GM12878 (cell line): ENCODE measurements around the gene CLBA1. TPM values are rescaled to one million over a fixed set of nuclear protein-coding genes. Genes with fewer than 3 reads are reported as not detected.

Experiments
- ATAC-seq: fragments of 200-7000 bp; cut with Tn5 transposase; 3 replicates; pipeline ENCODE4 v1.9.1; 2020; ENCODE audit warnings: mild to moderate bottlenecking, moderate library complexity
- BruUV-seq: library from RNA; stranded (reverse); fragments of 400-500 nt; replicated peaks from 2 replicates; lab custom pipeline; 2021; lab: Mats Ljungman, UMichigan
- CTCF ChIA-PET: fragments of 300-600 bp; sonication (Branson Sonifier 250); formaldehyde crosslinking; extraction: SDS; loops from one replicate; lab custom pipeline; 2021; ENCODE audit warnings: inconsistent platforms; lab: Yijun Ruan, JAX
- POLR2A ChIA-PET: fragments of 350-600 bp; formaldehyde crosslinking; extraction: SDS; loops from one replicate; lab custom pipeline; 2021; ENCODE audit warnings: inconsistent platforms; lab: Charles Lee
- RAD21 ChIA-PET: fragments of 300-600 bp; sonication (Branson Sonifier 250); formaldehyde crosslinking; loops from one replicate; lab custom pipeline; 2023; ENCODE audit warnings: antibody characterized with exemption; ENCODE audit not compliant: unreplicated experiment; lab: Charles Lee
- SMC1A ChIA-PET: fragments of 300-600 bp; sonication (Branson Sonifier 250); formaldehyde crosslinking; loops from one replicate; lab custom pipeline; 2023; ENCODE audit not compliant: unreplicated experiment, uncharacterized antibody; lab: Charles Lee
- DNase-seq: peaks from one replicate; pipeline ENCODE4 v3.0.0-alpha.2; 2011; ENCODE audit warnings: low read depth, low spot score
- FAIRE-seq: peaks from 3 replicates; lab custom pipeline; 2011; peaks lifted over from hg19 to GRCh38; lab: Jason Lieb, UNC
- H2AFZ ChIP-seq: 2 replicates; pipeline ENCODE4 v1.6.0; 2011; ENCODE audit warnings: low read depth, low read length, control low read depth; ENCODE audit not compliant: control insufficient read depth
- H3K27ac ChIP-seq: 2 replicates; pipeline ENCODE4 v1.5.1; 2011; ENCODE audit warnings: control low read depth; ENCODE audit not compliant: control insufficient read depth, insufficient read depth
- H3K27me3 ChIP-seq, 2 experiments: replicated peaks in 1 of 2; 2 replicates each; pipeline versions ENCODE4 v1.6.0 to v1.6.1; 2011; ENCODE audit warnings: low read length in 1 of 2; ENCODE audit not compliant: control insufficient read depth in 2 of 2, insufficient read depth in 2 of 2
- H3K36me3 ChIP-seq, 2 experiments: 2 replicates each; pipeline ENCODE4 v1.5.1; 2011; ENCODE audit warnings: low read length in 1 of 2; ENCODE audit not compliant: control insufficient read depth in 2 of 2, insufficient read depth in 2 of 2
- H3K4me1 ChIP-seq: 2 replicates; pipeline ENCODE4 v1.6.1; 2011; ENCODE audit warnings: mild to moderate bottlenecking, low read length, moderate library complexity, mixed read lengths; ENCODE audit not compliant: control insufficient read depth, insufficient read depth
- H3K4me2 ChIP-seq: 2 replicates; pipeline ENCODE4 v1.6.0; 2011; ENCODE audit warnings: control low read depth; ENCODE audit not compliant: control insufficient read depth, insufficient read depth
- H3K4me3 ChIP-seq: fragments of 200-600 bp; sonication (generic); 2 replicates; pipeline ENCODE4 v1.5.1; 2016
- H3K79me2 ChIP-seq: 2 replicates; pipeline ENCODE4 v1.6.0; 2011; ENCODE audit warnings: low read length; ENCODE audit not compliant: control insufficient read depth, insufficient read depth
- H3K9ac ChIP-seq: 2 replicates; pipeline ENCODE4 v1.8.0; 2011; ENCODE audit warnings: low read length, control low read depth, mixed read lengths; ENCODE audit not compliant: control insufficient read depth, insufficient read depth
- H3K9me3 ChIP-seq: replicated peaks from 3 replicates; pipeline ENCODE4 v1.5.1; 2011; ENCODE audit warnings: mild to moderate bottlenecking, low read length; ENCODE audit not compliant: control insufficient read depth, insufficient read depth
- H4K20me1 ChIP-seq: 2 replicates; pipeline ENCODE4 v1.6.0; 2011; ENCODE audit not compliant: control insufficient read depth, insufficient read depth
- BHLHE40 ChIP-seq, 2 experiments: fragments of 450-650 bp in 1 of 2; IDR thresholded peaks; 2 replicates each; pipeline ENCODE4 v1.6.1; 2011 to 2017; ENCODE audit warnings: low read depth in 2 of 2, borderline replicate concordance in 1 of 2, improper control_type of control experiment in 1 of 2, low read length in 1 of 2, mild to moderate bottlenecking in 1 of 2
- CBFB ChIP-seq: IDR thresholded peaks from 2 replicates; pipeline ENCODE4 v1.6.1; 2016; ENCODE audit warnings: antibody characterized with exemption, low read depth
- DPF2 ChIP-seq: fragments of 450-650 bp; IDR thresholded peaks from 2 replicates; pipeline ENCODE4 v1.6.1; 2017; ENCODE audit warnings: mild to moderate bottlenecking
- EP300 ChIP-seq, 2 experiments: fragments of 150-350 bp in 1 of 2; IDR thresholded peaks; 2 replicates each; pipeline ENCODE4 v1.6.1; 2011 to 2012; ENCODE audit warnings: low read depth in 2 of 2, low read length in 2 of 2, borderline replicate concordance in 1 of 2, improper control_type of control experiment in 1 of 2, inconsistent platforms in 1 of 2; ENCODE audit not compliant: control insufficient read depth in 1 of 2
- EZH2 ChIP-seq: IDR thresholded peaks from 2 replicates; pipeline ENCODE4 v1.6.1; 2012; ENCODE audit warnings: low read depth, mild to moderate bottlenecking, control low read depth, inconsistent platforms, low read length, borderline replicate concordance; ENCODE audit not compliant: control insufficient read depth
- HCFC1 ChIP-seq: fragments of 150-350 bp; IDR thresholded peaks from 2 replicates; pipeline ENCODE4 v1.6.1; 2014; ENCODE audit warnings: low read length
- LARP7 ChIP-seq: fragments of 450-650 bp; IDR thresholded peaks from 2 replicates; pipeline ENCODE4 v1.6.1; 2017; ENCODE audit warnings: mild to moderate bottlenecking
- NFYA ChIP-seq: IDR thresholded peaks from 2 replicates; pipeline ENCODE4 v1.6.1; 2011; ENCODE audit warnings: low read depth, mild to moderate bottlenecking, low read length, improper control_type of control experiment, borderline replicate concordance
- POLR2AphosphoS2 ChIP-seq: IDR thresholded peaks from 2 replicates; pipeline ENCODE4 v1.6.1; 2011; ENCODE audit warnings: low read depth, mild to moderate bottlenecking, low read length, improper control_type of control experiment, moderate library complexity
- RCOR1 ChIP-seq: conservative IDR thresholded peaks from 2 replicates; pipeline ENCODE4 v1.6.1; 2012; ENCODE audit warnings: low read depth, low read length, improper control_type of control experiment
- STAT1 ChIP-seq: fragments of 450-650 bp; conservative IDR thresholded peaks from 2 replicates; pipeline ENCODE4 v1.6.1; 2014; ENCODE audit warnings: antibody characterized with exemption, mild to moderate bottlenecking
- SUPT20H ChIP-seq: IDR thresholded peaks from 2 replicates; pipeline ENCODE4 v1.6.1; 2011; ENCODE audit warnings: low read depth, mild to moderate bottlenecking, low read length, moderate library complexity, borderline replicate concordance; ENCODE audit not compliant: control insufficient read depth
- ZNF622 ChIP-seq: fragments of 450-650 bp; IDR thresholded peaks from 2 replicates; pipeline ENCODE4 v1.6.1; 2017; ENCODE audit warnings: mild to moderate bottlenecking, inconsistent platforms
- WGBS: methylation state at CpG from one replicate; pipeline ENCODE4 v1.1.6; 2016; ENCODE audit warnings: low lambda C conversion rate; ENCODE audit not compliant: insufficient replicate concordance, insufficient coverage; ENCODE audit errors: missing lambda C conversion rate; 5-methylcytosine and 5-hydroxymethylcytosine counted together
- in situ Hi-C: fragments of 300-500 bp; cut with MboI; formaldehyde crosslinking; loops from 9 replicates; pipeline ENCODE4 v1.14.3; 2018; ENCODE audit warnings: mixed read lengths
- intact Hi-C: fragments of 100-400 bp; cut with micrococcal nuclease; formaldehyde crosslinking; loops from one replicate; pipeline ENCODE4 v1.14.2; 2022; ENCODE audit not compliant: unreplicated experiment
- polyA plus RNA-seq, 11 experiments: library from polyadenylated mRNA; depleted of rRNA in 4 of 11; unstranded in 6 of 11; stranded (reverse) in 5 of 11; fragments of >200 nt; fragmentation: Nextera tagmentation in 4 of 11; fragmentation: Illumina TruSeq in 1 of 11; extraction: Ambion mirVana in 4 of 11; extraction: Trizol in 1 of 11; gene quantifications; 1 replicate in 1 of 11; 2 replicates in 10 of 11; pipeline versions ENCODE4 v1.2.1 to v1.2.3, GENCODE V29; 2011 to 2016; ENCODE audit warnings: inconsistent platforms in 2 of 11, missing spikeins in 2 of 11, low read depth in 1 of 11
- total RNA-seq, 4 experiments: library from RNA; depleted of rRNA in 3 of 4; stranded (reverse); fragments of >200 nt in 3 of 4; fragmentation: Illumina TruSeq in 1 of 4; extraction: Trizol in 1 of 4; gene quantifications; 2 replicates each; pipeline versions ENCODE4 v1.2.1 to v1.2.3, GENCODE V29; 2013 to 2021
- TF ChIP-seq, protein P1 (sequence below), 3 experiments: IDR thresholded peaks in 2 of 3; conservative IDR thresholded peaks in 1 of 3; 2 replicates each; pipeline ENCODE4 v1.5.1; 2011; ENCODE audit warnings: low read depth in 3 of 3, low read length in 3 of 3, mild to moderate bottlenecking in 3 of 3, control low read depth in 2 of 3, moderate library complexity in 2 of 3, inconsistent platforms in 1 of 3, mixed read lengths in 1 of 3; ENCODE audit not compliant: control insufficient read depth in 2 of 3, insufficient read depth in 1 of 3; ENCODE audit errors: extremely low read depth in 1 of 3
- TF ChIP-seq, protein P2 (sequence below): fragments of 450-650 bp; IDR thresholded peaks from 2 replicates; pipeline ENCODE4 v1.6.1; 2016; ENCODE audit warnings: mild to moderate bottlenecking
- TF ChIP-seq, protein P3 (sequence below): fragments of 450-650 bp; IDR thresholded peaks from 2 replicates; pipeline ENCODE4 v1.6.1; 2017; ENCODE audit warnings: mild to moderate bottlenecking, low read depth, inconsistent platforms; ENCODE audit not compliant: poor library complexity, severe bottlenecking
- TF ChIP-seq, protein P4 (sequence below): IDR thresholded peaks from 2 replicates; pipeline ENCODE4 v1.6.1; 2012; ENCODE audit warnings: low read depth, low read length, improper control_type of control experiment

Gene CLBA1
- total and polyA plus RNA-seq, 10 of the 15 experiments (the other 5 are each of a cell fraction or from before 2014, with no cell fraction given): 0.07 to 1.1 (median 0.62) TPM; not detected in 1

DNA sequence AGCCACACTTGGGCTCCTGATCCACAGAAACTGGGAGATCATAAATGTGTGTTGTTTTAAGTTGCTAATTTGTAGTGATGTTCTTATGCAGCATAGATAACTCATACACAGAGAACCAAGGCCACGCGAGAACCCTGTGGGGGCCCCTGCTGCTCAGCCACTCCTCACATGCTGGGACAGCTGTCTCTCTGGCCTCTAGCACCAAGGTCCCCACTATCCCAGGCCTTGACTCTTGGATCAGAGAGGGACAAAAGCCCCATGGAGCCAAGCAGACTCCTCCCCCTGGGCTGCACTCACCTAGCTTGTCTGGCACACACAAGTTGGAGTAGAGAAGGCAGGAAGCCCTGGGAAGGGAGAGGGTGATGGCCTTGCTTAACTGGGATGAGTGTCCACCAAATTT lies 49.6 kb upstream of the CLBA1 start:
- Histone ChIP-seq H3K9me3 (no peaks in the 10 kb centered on the region), H2AFZ (no peak overlapping the region), H3K9ac (no peak overlapping the region), H3K4me2 (no peak overlapping the region), H4K20me1 (no peaks in the 10 kb centered on the region; the same call in 1 of the 2 replicates), H3K36me3 (no peaks in the 10 kb centered on the region), H3K27ac (no peak overlapping the region), H3K27me3 (peaks cover 9 to 11% of the 10 kb centered on the region in 2 experiments), H3K4me1 (no peaks in the 10 kb centered on the region), H3K79me2 (no peaks in the 10 kb centered on the region), H3K4me3 (no peak overlapping the region)
- ChIA-PET CTCF (interaction anchor here (1.2 to 1.5 kb wide), 2 partner anchors 11 to 104 kb away, joined by 3 read pairs; no protein-coding TSS in a partner anchor), POLR2A (no interaction called here), SMC1A (no interaction called here), RAD21 (no interaction called here)
- 3% methylated on average over 2 of the region's 2 CpGs for WGBS
- FAIRE-seq: no peak
- DNase-seq: no peak
- no peak for ATAC-seq
- TF ChIP-seq SUPT20H (no peak), DPF2 (no peak), NFYA (no peak), HCFC1 (no peak), CBFB (no peak), POLR2AphosphoS2 (no peak), BHLHE40 (IDR thresholded peaks at IDR 0.05; ENCODE audit: borderline replicate concordance in 1 of 2, low read depth in 2 of 2, low read length in 1 of 2) (no peak), EP300 (IDR thresholded peaks at IDR 0.05; ENCODE audit: borderline replicate concordance in 1 of 2, control insufficient read depth in 1 of 2, low read depth in 2 of 2, low read length in 2 of 2) (no peak), ZNF622 (no peak), EZH2 (no peak), RCOR1 (no peak), STAT1 (no peak), LARP7 (no peak)
- TF ChIP-seq, protein P1, sequence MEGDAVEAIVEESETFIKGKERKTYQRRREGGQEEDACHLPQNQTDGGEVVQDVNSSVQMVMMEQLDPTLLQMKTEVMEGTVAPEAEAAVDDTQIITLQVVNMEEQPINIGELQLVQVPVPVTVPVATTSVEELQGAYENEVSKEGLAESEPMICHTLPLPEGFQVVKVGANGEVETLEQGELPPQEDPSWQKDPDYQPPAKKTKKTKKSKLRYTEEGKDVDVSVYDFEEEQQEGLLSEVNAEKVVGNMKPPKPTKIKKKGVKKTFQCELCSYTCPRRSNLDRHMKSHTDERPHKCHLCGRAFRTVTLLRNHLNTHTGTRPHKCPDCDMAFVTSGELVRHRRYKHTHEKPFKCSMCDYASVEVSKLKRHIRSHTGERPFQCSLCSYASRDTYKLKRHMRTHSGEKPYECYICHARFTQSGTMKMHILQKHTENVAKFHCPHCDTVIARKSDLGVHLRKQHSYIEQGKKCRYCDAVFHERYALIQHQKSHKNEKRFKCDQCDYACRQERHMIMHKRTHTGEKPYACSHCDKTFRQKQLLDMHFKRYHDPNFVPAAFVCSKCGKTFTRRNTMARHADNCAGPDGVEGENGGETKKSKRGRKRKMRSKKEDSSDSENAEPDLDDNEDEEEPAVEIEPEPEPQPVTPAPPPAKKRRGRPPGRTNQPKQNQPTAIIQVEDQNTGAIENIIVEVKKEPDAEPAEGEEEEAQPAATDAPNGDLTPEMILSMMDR (IDR thresholded peaks at IDR 0.05 in 2 of 3, conservative IDR thresholded peaks at IDR 0.05 in 1 of 3; ENCODE audit: control insufficient read depth in 2 of 3, extremely low read depth in 1 of 3, insufficient read depth in 1 of 3, low read depth in 3 of 3, low read length in 3 of 3): no peak
- TF ChIP-seq, protein P2, sequence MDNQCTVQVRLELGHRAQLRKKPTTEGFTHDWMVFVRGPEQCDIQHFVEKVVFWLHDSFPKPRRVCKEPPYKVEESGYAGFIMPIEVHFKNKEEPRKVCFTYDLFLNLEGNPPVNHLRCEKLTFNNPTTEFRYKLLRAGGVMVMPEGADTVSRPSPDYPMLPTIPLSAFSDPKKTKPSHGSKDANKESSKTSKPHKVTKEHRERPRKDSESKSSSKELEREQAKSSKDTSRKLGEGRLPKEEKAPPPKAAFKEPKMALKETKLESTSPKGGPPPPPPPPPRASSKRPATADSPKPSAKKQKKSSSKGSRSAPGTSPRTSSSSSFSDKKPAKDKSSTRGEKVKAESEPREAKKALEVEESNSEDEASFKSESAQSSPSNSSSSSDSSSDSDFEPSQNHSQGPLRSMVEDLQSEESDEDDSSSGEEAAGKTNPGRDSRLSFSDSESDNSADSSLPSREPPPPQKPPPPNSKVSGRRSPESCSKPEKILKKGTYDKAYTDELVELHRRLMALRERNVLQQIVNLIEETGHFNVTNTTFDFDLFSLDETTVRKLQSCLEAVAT: no peak
- TF ChIP-seq, protein P3, sequence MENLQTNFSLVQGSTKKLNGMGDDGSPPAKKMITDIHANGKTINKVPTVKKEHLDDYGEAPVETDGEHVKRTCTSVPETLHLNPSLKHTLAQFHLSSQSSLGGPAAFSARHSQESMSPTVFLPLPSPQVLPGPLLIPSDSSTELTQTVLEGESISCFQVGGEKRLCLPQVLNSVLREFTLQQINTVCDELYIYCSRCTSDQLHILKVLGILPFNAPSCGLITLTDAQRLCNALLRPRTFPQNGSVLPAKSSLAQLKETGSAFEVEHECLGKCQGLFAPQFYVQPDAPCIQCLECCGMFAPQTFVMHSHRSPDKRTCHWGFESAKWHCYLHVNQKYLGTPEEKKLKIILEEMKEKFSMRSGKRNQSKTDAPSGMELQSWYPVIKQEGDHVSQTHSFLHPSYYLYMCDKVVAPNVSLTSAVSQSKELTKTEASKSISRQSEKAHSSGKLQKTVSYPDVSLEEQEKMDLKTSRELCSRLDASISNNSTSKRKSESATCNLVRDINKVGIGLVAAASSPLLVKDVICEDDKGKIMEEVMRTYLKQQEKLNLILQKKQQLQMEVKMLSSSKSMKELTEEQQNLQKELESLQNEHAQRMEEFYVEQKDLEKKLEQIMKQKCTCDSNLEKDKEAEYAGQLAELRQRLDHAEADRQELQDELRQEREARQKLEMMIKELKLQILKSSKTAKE: no peak
- TF ChIP-seq, protein P4, sequence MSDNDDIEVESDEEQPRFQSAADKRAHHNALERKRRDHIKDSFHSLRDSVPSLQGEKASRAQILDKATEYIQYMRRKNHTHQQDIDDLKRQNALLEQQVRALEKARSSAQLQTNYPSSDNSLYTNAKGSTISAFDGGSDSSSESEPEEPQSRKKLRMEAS: no peak
- in situ Hi-C loops: no loop called here
- no TSS peak for BruUV-seq
- intact Hi-C loops: no loop called here
